ENCODE results near the gene BAX. TPM values are rescaled to one million over a fixed set of nuclear protein-coding genes. Genes with fewer than 3 reads are reported as not detected.

The BAX gene
- total and polyA plus RNA-seq, 2 of the 13 experiments (the other 11 are each of a cell fraction or from before 2014, with no cell fraction given) = 139 to 176 TPM

DNA sequence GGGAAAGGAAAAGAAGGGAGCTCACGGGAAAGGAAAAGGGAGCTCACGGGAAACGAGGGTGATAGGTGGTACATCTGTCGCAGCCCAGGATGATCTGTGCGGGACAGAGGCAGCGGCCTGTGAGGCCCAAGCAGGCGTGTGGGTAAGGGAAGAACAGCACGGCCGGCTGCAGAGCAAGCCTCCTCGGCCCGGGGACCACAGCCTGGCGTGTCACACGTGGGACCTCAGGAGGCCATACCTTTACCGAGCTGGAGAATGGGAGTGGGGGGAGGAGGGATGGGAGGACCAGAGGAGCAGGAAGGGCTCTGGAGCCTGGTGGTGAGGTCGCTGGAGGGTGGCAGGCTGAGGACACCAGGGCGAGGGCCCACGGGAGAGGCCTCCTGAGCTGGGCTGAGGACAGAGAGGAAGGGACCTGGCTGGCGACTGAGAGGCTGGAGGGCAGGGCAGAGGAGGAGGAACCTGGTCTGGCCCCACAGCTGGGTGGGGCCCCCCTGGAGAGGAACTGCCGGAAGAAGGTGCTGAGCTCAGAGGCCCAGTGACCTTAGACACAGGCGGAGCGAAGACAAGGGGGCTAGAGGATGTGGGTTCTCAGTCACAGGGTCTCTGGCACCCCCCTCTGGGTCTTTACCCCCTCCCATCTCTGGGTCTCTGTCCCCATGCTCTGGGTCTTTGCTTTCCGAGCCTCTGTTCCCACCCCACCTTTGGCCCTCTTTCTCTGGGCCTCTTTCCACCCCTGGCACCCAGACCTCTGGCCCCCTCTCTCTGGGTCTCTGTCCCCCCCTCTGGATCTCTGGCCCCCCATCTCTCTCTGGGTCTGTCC lies 7.6 kb downstream of the BAX start (continued):
- TF ChIP-seq IKZF4 (CRISPR knock-in tag; IDR thresholded peaks at IDR 0.05; ENCODE audit: borderline replicate concordance, low read depth, not compliant biosample characterization) (peak; percentile 85), RFXAP (CRISPR knock-in tag; IDR thresholded peaks at IDR 0.05; ENCODE audit: borderline replicate concordance) (peak; percentile 32; the same call in 1 of the 2 replicates), SSRP1 (CRISPR knock-in tag; IDR thresholded peaks at IDR 0.05) (peak; percentile 96), HDAC1 (CRISPR knock-in tag; IDR thresholded peaks at IDR 0.05) (peak; percentile 73; the same call in 1 of the 2 replicates), ZNF292 (CRISPR knock-in tag; IDR thresholded peaks at IDR 0.05; ENCODE audit: borderline replicate concordance, low read depth) (peak; percentile 67; the same call in 1 of the 2 replicates), FOXM1 (CRISPR knock-in tag; IDR thresholded peaks at IDR 0.05) (no peak), KAT2B (IDR thresholded peaks at IDR 0.05; ENCODE audit: borderline replicate concordance, low read depth, low read length) (no peak), FOXK2 (IDR thresholded peaks at IDR 0.05) (no peak), MED13 (CRISPR knock-in tag; IDR thresholded peaks at IDR 0.05) (peak; percentile 68), HES4 (CRISPR knock-in tag; IDR thresholded peaks at IDR 0.05; ENCODE audit: borderline replicate concordance) (peak; percentile 64; the same call in 1 of the 2 replicates), THYN1 (CRISPR knock-in tag; IDR thresholded peaks at IDR 0.05; ENCODE audit: borderline replicate concordance, low read depth) (0 out of 2 replicates have a peak, but pooled peaks have one; percentile 62)
- TF ChIP-seq, protein P1, sequence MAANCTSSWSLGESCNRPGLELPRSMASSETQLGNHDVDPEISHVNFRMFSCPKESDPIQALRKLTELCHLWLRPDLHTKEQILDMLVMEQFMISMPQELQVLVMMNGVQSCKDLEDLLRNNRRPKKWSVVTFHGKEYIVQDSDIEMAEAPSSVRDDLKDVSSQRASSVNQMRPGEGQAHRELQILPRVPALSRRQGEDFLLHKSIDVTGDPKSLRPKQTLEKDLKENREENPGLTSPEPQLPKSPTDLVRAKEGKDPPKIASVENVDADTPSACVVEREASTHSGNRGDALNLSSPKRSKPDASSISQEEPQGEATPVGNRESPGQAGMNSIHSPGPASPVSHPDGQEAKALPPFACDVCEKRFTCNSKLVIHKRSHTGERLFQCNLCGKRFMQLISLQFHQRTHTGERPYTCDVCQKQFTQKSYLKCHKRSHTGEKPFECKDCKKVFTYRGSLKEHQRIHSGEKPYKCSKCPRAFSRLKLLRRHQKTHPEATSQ (CRISPR knock-in tag; IDR thresholded peaks at IDR 0.05; ENCODE audit: borderline replicate concordance) = no peak; the same call in 1 of the 2 replicates
- TF ChIP-seq, protein P2, sequence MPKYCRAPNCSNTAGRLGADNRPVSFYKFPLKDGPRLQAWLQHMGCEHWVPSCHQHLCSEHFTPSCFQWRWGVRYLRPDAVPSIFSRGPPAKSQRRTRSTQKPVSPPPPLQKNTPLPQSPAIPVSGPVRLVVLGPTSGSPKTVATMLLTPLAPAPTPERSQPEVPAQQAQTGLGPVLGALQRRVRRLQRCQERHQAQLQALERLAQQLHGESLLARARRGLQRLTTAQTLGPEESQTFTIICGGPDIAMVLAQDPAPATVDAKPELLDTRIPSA (CRISPR knock-in tag; IDR thresholded peaks at IDR 0.05; ENCODE audit: borderline replicate concordance) = peak; percentile 92; the same call in 1 of the 2 replicates
- TF ChIP-seq, protein P3, sequence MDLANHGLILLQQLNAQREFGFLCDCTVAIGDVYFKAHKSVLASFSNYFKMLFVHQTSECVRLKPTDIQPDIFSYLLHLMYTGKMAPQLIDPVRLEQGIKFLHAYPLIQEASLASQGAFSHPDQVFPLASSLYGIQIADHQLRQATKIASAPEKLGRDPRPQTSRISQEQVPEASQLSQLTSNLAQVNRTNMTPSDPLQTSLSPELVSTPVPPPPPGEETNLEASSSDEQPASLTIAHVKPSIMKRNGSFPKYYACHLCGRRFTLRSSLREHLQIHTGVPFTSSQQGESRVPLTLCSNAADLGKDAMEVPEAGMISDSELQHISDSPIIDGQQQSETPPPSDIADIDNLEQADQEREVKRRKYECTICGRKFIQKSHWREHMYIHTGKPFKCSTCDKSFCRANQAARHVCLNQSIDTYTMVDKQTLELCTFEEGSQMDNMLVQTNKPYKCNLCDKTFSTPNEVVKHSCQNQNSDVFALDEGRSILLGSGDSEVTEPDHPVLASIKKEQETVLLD (CRISPR knock-in tag; IDR thresholded peaks at IDR 0.05; ENCODE audit: low read depth) = peak; percentile 52; the same call in 1 of the 2 replicates
- TF ChIP-seq, protein P4, sequence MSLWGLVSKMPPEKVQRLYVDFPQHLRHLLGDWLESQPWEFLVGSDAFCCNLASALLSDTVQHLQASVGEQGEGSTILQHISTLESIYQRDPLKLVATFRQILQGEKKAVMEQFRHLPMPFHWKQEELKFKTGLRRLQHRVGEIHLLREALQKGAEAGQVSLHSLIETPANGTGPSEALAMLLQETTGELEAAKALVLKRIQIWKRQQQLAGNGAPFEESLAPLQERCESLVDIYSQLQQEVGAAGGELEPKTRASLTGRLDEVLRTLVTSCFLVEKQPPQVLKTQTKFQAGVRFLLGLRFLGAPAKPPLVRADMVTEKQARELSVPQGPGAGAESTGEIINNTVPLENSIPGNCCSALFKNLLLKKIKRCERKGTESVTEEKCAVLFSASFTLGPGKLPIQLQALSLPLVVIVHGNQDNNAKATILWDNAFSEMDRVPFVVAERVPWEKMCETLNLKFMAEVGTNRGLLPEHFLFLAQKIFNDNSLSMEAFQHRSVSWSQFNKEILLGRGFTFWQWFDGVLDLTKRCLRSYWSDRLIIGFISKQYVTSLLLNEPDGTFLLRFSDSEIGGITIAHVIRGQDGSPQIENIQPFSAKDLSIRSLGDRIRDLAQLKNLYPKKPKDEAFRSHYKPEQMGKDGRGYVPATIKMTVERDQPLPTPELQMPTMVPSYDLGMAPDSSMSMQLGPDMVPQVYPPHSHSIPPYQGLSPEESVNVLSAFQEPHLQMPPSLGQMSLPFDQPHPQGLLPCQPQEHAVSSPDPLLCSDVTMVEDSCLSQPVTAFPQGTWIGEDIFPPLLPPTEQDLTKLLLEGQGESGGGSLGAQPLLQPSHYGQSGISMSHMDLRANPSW (CRISPR knock-in tag; IDR thresholded peaks at IDR 0.05; ENCODE audit: borderline replicate concordance) = peak; percentile 75; the same call in 1 of the 2 replicates
- TF ChIP-seq, protein P5, sequence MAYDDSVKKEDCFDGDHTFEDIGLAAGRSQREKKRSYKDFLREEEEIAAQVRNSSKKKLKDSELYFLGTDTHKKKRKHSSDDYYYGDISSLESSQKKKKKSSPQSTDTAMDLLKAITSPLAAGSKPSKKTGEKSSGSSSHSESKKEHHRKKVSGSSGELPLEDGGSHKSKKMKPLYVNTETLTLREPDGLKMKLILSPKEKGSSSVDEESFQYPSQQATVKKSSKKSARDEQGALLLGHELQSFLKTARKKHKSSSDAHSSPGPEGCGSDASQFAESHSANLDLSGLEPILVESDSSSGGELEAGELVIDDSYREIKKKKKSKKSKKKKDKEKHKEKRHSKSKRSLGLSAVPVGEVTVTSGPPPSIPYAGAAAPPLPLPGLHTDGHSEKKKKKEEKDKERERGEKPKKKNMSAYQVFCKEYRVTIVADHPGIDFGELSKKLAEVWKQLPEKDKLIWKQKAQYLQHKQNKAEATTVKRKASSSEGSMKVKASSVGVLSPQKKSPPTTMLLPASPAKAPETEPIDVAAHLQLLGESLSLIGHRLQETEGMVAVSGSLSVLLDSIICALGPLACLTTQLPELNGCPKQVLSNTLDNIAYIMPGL (CRISPR knock-in tag; IDR thresholded peaks at IDR 0.05; ENCODE audit: borderline replicate concordance in 1 of 2, low read depth in 1 of 2) = peak in 1 of 2 experiments; percentile 63; a peak in 2 of 4 replicates
- TF ChIP-seq, protein P6, sequence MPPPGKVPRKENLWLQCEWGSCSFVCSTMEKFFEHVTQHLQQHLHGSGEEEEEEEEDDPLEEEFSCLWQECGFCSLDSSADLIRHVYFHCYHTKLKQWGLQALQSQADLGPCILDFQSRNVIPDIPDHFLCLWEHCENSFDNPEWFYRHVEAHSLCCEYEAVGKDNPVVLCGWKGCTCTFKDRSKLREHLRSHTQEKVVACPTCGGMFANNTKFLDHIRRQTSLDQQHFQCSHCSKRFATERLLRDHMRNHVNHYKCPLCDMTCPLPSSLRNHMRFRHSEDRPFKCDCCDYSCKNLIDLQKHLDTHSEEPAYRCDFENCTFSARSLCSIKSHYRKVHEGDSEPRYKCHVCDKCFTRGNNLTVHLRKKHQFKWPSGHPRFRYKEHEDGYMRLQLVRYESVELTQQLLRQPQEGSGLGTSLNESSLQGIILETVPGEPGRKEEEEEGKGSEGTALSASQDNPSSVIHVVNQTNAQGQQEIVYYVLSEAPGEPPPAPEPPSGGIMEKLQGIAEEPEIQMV (CRISPR knock-in tag; IDR thresholded peaks at IDR 0.05; ENCODE audit: low read depth) = no peak; the same call in 1 of the 2 replicates
